Measurements from ENCODE around the gene LARGE1.

DNA sequence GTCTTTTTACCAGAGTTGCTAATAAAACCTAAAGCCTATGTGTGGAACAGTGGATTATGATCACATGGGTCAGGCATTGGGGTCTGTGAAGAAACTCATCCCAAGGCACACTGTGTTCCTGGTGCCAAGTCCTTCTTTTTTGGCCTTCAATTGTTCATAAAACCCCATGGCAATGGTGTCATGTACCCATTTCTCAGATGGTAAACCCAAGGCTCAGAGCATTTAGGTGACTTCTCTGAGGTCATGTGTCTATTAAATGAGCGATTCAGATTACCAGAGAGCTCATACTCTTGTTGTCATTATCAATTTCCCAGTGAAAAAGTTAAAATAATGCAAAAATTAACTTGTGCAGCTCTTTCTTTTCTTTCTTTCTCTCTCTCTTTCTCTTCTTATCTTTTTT is 589.3 kb downstream of the LARGE1 start:
- TF ChIP-seq, protein P1, sequence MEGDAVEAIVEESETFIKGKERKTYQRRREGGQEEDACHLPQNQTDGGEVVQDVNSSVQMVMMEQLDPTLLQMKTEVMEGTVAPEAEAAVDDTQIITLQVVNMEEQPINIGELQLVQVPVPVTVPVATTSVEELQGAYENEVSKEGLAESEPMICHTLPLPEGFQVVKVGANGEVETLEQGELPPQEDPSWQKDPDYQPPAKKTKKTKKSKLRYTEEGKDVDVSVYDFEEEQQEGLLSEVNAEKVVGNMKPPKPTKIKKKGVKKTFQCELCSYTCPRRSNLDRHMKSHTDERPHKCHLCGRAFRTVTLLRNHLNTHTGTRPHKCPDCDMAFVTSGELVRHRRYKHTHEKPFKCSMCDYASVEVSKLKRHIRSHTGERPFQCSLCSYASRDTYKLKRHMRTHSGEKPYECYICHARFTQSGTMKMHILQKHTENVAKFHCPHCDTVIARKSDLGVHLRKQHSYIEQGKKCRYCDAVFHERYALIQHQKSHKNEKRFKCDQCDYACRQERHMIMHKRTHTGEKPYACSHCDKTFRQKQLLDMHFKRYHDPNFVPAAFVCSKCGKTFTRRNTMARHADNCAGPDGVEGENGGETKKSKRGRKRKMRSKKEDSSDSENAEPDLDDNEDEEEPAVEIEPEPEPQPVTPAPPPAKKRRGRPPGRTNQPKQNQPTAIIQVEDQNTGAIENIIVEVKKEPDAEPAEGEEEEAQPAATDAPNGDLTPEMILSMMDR (conservative IDR thresholded peaks at IDR 0.05; ENCODE audit: low read depth, low read length) = no peak
- TF ChIP-seq EZH2 (IDR thresholded peaks at IDR 0.05; ENCODE audit: low read length, unreplicated experiment) (no peak), EZH2phosphoT487 (IDR thresholded peaks at IDR 0.05; ENCODE audit: borderline replicate concordance, low read length) (no peak)
